NCI-H226 (cell line): ENCODE results near the gene SLMAP.

Experiments
- DNase-seq: peaks from one replicate; pipeline ENCODE4 v3.0.0-alpha.2; 2015

The SLMAP gene

GRCh38 chr3:57752307-57752706 is 3.8 kb upstream of the SLMAP start:
- DNase-seq, result peak; percentile 74

GRCh38 chr3:57753016-57753415 is 3.1 kb upstream of the SLMAP start:
- no peak for DNase-seq

GRCh38 chr3:57755368-57755675 is 787 bp upstream of the SLMAP start:
- peak; percentile 46 for DNase-seq

GRCh38 chr3:57756528-57757401 is 656 bp downstream of the SLMAP start:
- peak; percentile 29 for DNase-seq

- DNase-seq, result no peak
These were observed 1.7 kb downstream of the SLMAP start for GRCh38 chr3:57757642-57758297.

GRCh38 chr3:57758686-57759085 is 2.6 kb downstream of the SLMAP start:
- no peak for DNase-seq

- DNase-seq, result no peak
These were observed 8.7 kb downstream of the SLMAP start for GRCh38 chr3:57764794-57765193.

- DNase-seq, result no peak
These were observed 12.5 kb downstream of the SLMAP start for GRCh38 chr3:57768595-57768994.

GRCh38 chr3:57770009-57770827 is 14.1 kb downstream of the SLMAP start:
- no peak for DNase-seq

GRCh38 chr3:57772251-57772650 is 16.1 kb downstream of the SLMAP start:
- no peak for DNase-seq

GRCh38 chr3:57777774-57778173 is 21.7 kb downstream of the SLMAP start:
- DNase-seq, result no peak

GRCh38 chr3:57778494-57778893 is 22.4 kb downstream of the SLMAP start:
- DNase-seq, result no peak

GRCh38 chr3:57779666-57780065 is 23.6 kb downstream of the SLMAP start:
- DNase-seq, result no peak

- DNase-seq, result no peak
These were observed 27.3 kb downstream of the SLMAP start for GRCh38 chr3:57783186-57784088.

- no peak for DNase-seq
These were observed 28.1 kb downstream of the SLMAP start for GRCh38 chr3:57784089-57784735.

GRCh38 chr3:57785446-57785845 is 29.3 kb downstream of the SLMAP start:
- DNase-seq, result no peak

- DNase-seq, result peak; percentile 76
These were observed 31.9 kb downstream of the SLMAP start for GRCh38 chr3:57787867-57788623.

GRCh38 chr3:57788624-57789018 is 32.5 kb downstream of the SLMAP start:
- DNase-seq, result no peak

GRCh38 chr3:57791245-57791644 is 35.1 kb downstream of the SLMAP start:
- DNase-seq, result no peak

GRCh38 chr3:57792198-57792597 is 36.1 kb downstream of the SLMAP start:
- no peak for DNase-seq

GRCh38 chr3:57793737-57794187 is 37.7 kb downstream of the SLMAP start:
- peak; percentile 66 for DNase-seq
